GM12878 (cell line): ENCODE results near the gene MYPN. TPM values are rescaled to one million over a fixed set of nuclear protein-coding genes. Genes with fewer than 3 reads are reported as not detected.

Experiments used
- ATAC-seq: fragments of 200-7000 bp; cut with Tn5 transposase; 3 replicates; pipeline ENCODE4 v1.9.1; 2020; ENCODE audit warnings: mild to moderate bottlenecking, moderate library complexity
- BruUV-seq: library from RNA; stranded (reverse); fragments of 400-500 nt; replicated peaks from 2 replicates; lab custom pipeline; 2021; lab: Mats Ljungman, UMichigan
- CTCF ChIA-PET: fragments of 300-600 bp; sonication (Branson Sonifier 250); formaldehyde crosslinking; extraction: SDS; loops from one replicate; lab custom pipeline; 2021; ENCODE audit warnings: inconsistent platforms; lab: Yijun Ruan, JAX
- POLR2A ChIA-PET: fragments of 350-600 bp; formaldehyde crosslinking; extraction: SDS; loops from one replicate; lab custom pipeline; 2021; ENCODE audit warnings: inconsistent platforms; lab: Charles Lee
- RAD21 ChIA-PET: fragments of 300-600 bp; sonication (Branson Sonifier 250); formaldehyde crosslinking; loops from one replicate; lab custom pipeline; 2023; ENCODE audit warnings: antibody characterized with exemption; ENCODE audit not compliant: unreplicated experiment; lab: Charles Lee
- SMC1A ChIA-PET: fragments of 300-600 bp; sonication (Branson Sonifier 250); formaldehyde crosslinking; loops from one replicate; lab custom pipeline; 2023; ENCODE audit not compliant: unreplicated experiment, uncharacterized antibody; lab: Charles Lee
- DNase-seq: peaks from one replicate; pipeline ENCODE4 v3.0.0-alpha.2; 2011; ENCODE audit warnings: low read depth, low spot score
- FAIRE-seq: peaks from 3 replicates; lab custom pipeline; 2011; peaks lifted over from hg19 to GRCh38; lab: Jason Lieb, UNC
- H2AFZ ChIP-seq: 2 replicates; pipeline ENCODE4 v1.6.0; 2011; ENCODE audit warnings: low read depth, low read length, control low read depth; ENCODE audit not compliant: control insufficient read depth
- H3K27ac ChIP-seq: 2 replicates; pipeline ENCODE4 v1.5.1; 2011; ENCODE audit warnings: control low read depth; ENCODE audit not compliant: control insufficient read depth, insufficient read depth
- H3K27me3 ChIP-seq, 2 experiments: replicated peaks in 1 of 2; 2 replicates each; pipeline versions ENCODE4 v1.6.0 to v1.6.1; 2011; ENCODE audit warnings: low read length in 1 of 2; ENCODE audit not compliant: control insufficient read depth in 2 of 2, insufficient read depth in 2 of 2
- H3K36me3 ChIP-seq, 2 experiments: 2 replicates each; pipeline ENCODE4 v1.5.1; 2011; ENCODE audit warnings: low read length in 1 of 2; ENCODE audit not compliant: control insufficient read depth in 2 of 2, insufficient read depth in 2 of 2
- H3K4me1 ChIP-seq: 2 replicates; pipeline ENCODE4 v1.6.1; 2011; ENCODE audit warnings: mild to moderate bottlenecking, low read length, moderate library complexity, mixed read lengths; ENCODE audit not compliant: control insufficient read depth, insufficient read depth
- H3K4me2 ChIP-seq: 2 replicates; pipeline ENCODE4 v1.6.0; 2011; ENCODE audit warnings: control low read depth; ENCODE audit not compliant: control insufficient read depth, insufficient read depth
- H3K4me3 ChIP-seq: fragments of 200-600 bp; sonication (generic); 2 replicates; pipeline ENCODE4 v1.5.1; 2016
- H3K79me2 ChIP-seq: 2 replicates; pipeline ENCODE4 v1.6.0; 2011; ENCODE audit warnings: low read length; ENCODE audit not compliant: control insufficient read depth, insufficient read depth
- H3K9ac ChIP-seq: 2 replicates; pipeline ENCODE4 v1.8.0; 2011; ENCODE audit warnings: low read length, control low read depth, mixed read lengths; ENCODE audit not compliant: control insufficient read depth, insufficient read depth
- H3K9me3 ChIP-seq: replicated peaks from 3 replicates; pipeline ENCODE4 v1.5.1; 2011; ENCODE audit warnings: mild to moderate bottlenecking, low read length; ENCODE audit not compliant: control insufficient read depth, insufficient read depth
- H4K20me1 ChIP-seq: 2 replicates; pipeline ENCODE4 v1.6.0; 2011; ENCODE audit not compliant: control insufficient read depth, insufficient read depth
- CEBPB ChIP-seq, 2 experiments: fragments of 150-350 bp in 1 of 2; IDR thresholded peaks; 2 replicates each; pipeline ENCODE4 v1.6.1; 2012 to 2014; ENCODE audit warnings: low read depth in 2 of 2, low read length in 2 of 2, borderline replicate concordance in 1 of 2, inconsistent platforms in 1 of 2
- CHD2 ChIP-seq: IDR thresholded peaks from 2 replicates; pipeline ENCODE4 v1.6.1; 2011; ENCODE audit warnings: low read depth, low read length, improper control_type of control experiment, borderline replicate concordance
- HCFC1 ChIP-seq: fragments of 150-350 bp; IDR thresholded peaks from 2 replicates; pipeline ENCODE4 v1.6.1; 2014; ENCODE audit warnings: low read length
- IRF5 ChIP-seq: fragments of 450-650 bp; IDR thresholded peaks from 2 replicates; pipeline ENCODE4 v1.6.1; 2017; ENCODE audit warnings: borderline replicate concordance
- MTA3 ChIP-seq: IDR thresholded peaks from 2 replicates; pipeline ENCODE4 v1.6.1; 2012; ENCODE audit warnings: low read length, inconsistent platforms, borderline replicate concordance
- SIX5 ChIP-seq: IDR thresholded peaks from 2 replicates; pipeline ENCODE4 v1.6.1; 2011; ENCODE audit warnings: mild to moderate bottlenecking, low read depth, low read length, moderate library complexity; ENCODE audit not compliant: severe bottlenecking
- SMAD1 ChIP-seq: fragments of 450-650 bp; IDR thresholded peaks from 2 replicates; pipeline ENCODE4 v1.6.1; 2018; ENCODE audit warnings: mild to moderate bottlenecking, low read depth; ENCODE audit not compliant: partially characterized antibody
- TAF1 ChIP-seq: IDR thresholded peaks from 2 replicates; pipeline ENCODE4 v1.6.1; 2011; ENCODE audit warnings: mild to moderate bottlenecking, low read depth, low read length, borderline replicate concordance
- WRNIP1 ChIP-seq: IDR thresholded peaks from 2 replicates; pipeline ENCODE4 v1.6.1; 2011; ENCODE audit warnings: low read depth, low read length, improper control_type of control experiment, borderline replicate concordance
- ZBTB4 ChIP-seq: fragments of 450-650 bp; formaldehyde crosslinking; IDR thresholded peaks from 2 replicates; pipeline ENCODE4 v1.4.0; 2022; ENCODE audit warnings: mild to moderate bottlenecking, moderate library complexity
- ZNF207 ChIP-seq: fragments of 450-650 bp; IDR thresholded peaks from 2 replicates; pipeline ENCODE4 v1.6.1; 2014; ENCODE audit warnings: antibody characterized with exemption, mild to moderate bottlenecking, borderline replicate concordance
- ZNF592 ChIP-seq: fragments of 450-650 bp; IDR thresholded peaks from 2 replicates; pipeline ENCODE4 v1.6.1; 2017; ENCODE audit warnings: mild to moderate bottlenecking, moderate library complexity
- ZNF622 ChIP-seq: fragments of 450-650 bp; IDR thresholded peaks from 2 replicates; pipeline ENCODE4 v1.6.1; 2017; ENCODE audit warnings: mild to moderate bottlenecking, inconsistent platforms
- ZZZ3 ChIP-seq: IDR thresholded peaks from 2 replicates; pipeline ENCODE4 v1.6.1; 2011; ENCODE audit warnings: low read depth; ENCODE audit not compliant: control insufficient read depth, insufficient read length
- WGBS: methylation state at CpG from one replicate; pipeline ENCODE4 v1.1.6; 2016; ENCODE audit warnings: low lambda C conversion rate; ENCODE audit not compliant: insufficient replicate concordance, insufficient coverage; ENCODE audit errors: missing lambda C conversion rate; 5-methylcytosine and 5-hydroxymethylcytosine counted together
- in situ Hi-C: fragments of 300-500 bp; cut with MboI; formaldehyde crosslinking; loops from 9 replicates; pipeline ENCODE4 v1.14.3; 2018; ENCODE audit warnings: mixed read lengths
- intact Hi-C: fragments of 100-400 bp; cut with micrococcal nuclease; formaldehyde crosslinking; loops from one replicate; pipeline ENCODE4 v1.14.2; 2022; ENCODE audit not compliant: unreplicated experiment
- polyA plus RNA-seq, 11 experiments: library from polyadenylated mRNA; depleted of rRNA in 4 of 11; unstranded in 6 of 11; stranded (reverse) in 5 of 11; fragments of >200 nt; fragmentation: Nextera tagmentation in 4 of 11; fragmentation: Illumina TruSeq in 1 of 11; extraction: Ambion mirVana in 4 of 11; extraction: Trizol in 1 of 11; gene quantifications; 1 replicate in 1 of 11; 2 replicates in 10 of 11; pipeline versions ENCODE4 v1.2.1 to v1.2.3, GENCODE V29; 2011 to 2016; ENCODE audit warnings: inconsistent platforms in 2 of 11, missing spikeins in 2 of 11, low read depth in 1 of 11
- total RNA-seq, 4 experiments: library from RNA; depleted of rRNA in 3 of 4; stranded (reverse); fragments of >200 nt in 3 of 4; fragmentation: Illumina TruSeq in 1 of 4; extraction: Trizol in 1 of 4; gene quantifications; 2 replicates each; pipeline versions ENCODE4 v1.2.1 to v1.2.3, GENCODE V29; 2013 to 2021

The MYPN gene
- total and polyA plus RNA-seq, 10 of the 15 experiments (the other 5 are each of a cell fraction or from before 2014, with no cell fraction given): 0.01 to 0.02 TPM; not detected in 8

GRCh38 chr10:68133523-68133922 is 24.2 kb downstream of the MYPN start:
- ChIA-PET SMC1A (interaction anchor here (1.0 kb wide), 1 partner anchor 8 kb away, joined by 3 read pairs; no protein-coding TSS in a partner anchor), RAD21 (no interaction called here), POLR2A (no interaction called here), CTCF (interaction anchor here (1.0 kb wide), 1 partner anchor 22 kb away, joined by 3 read pairs; no protein-coding TSS in a partner anchor)
- H2AFZ ChIP-seq: no peak overlapping the region
- H3K27ac ChIP-seq: no peak overlapping the region
- no TSS peak for BruUV-seq
- H3K4me1 ChIP-seq: no peaks in the 10 kb centered on the region
- no peak overlapping the region for H3K4me2 ChIP-seq
- FAIRE-seq (no peak), ATAC-seq (no peak), DNase-seq (no peak)
- H3K79me2 ChIP-seq: no peaks in the 10 kb centered on the region
- H3K36me3 ChIP-seq: no peaks in the 10 kb centered on the region
- intact Hi-C loops (no loop called here), in situ Hi-C loops (no loop called here)
- H3K9me3 ChIP-seq: no peaks in the 10 kb centered on the region
- H3K27me3 ChIP-seq: no peaks in the 10 kb centered on the region; a peak in 1 of 4 replicates
- no peak overlapping the region for H3K9ac ChIP-seq
- WGBS: 43% methylated on average over 2 of the region's 2 CpGs
- no peaks in the 10 kb centered on the region for H4K20me1 ChIP-seq
- TF ChIP-seq WRNIP1: no peak
- TF ChIP-seq ZNF207: no peak
- TF ChIP-seq HCFC1: no peak
- TF ChIP-seq ZZZ3: no peak
- TF ChIP-seq SIX5: no peak
- no peak for TF ChIP-seq TAF1
- TF ChIP-seq IRF5: no peak
- TF ChIP-seq CHD2: no peak
- TF ChIP-seq ZBTB4: no peak
- TF ChIP-seq ZNF592: no peak
- TF ChIP-seq ZNF622: no peak
- TF ChIP-seq CEBPB (IDR thresholded peaks at IDR 0.05; ENCODE audit: borderline replicate concordance in 1 of 2, low read depth in 2 of 2, low read length in 2 of 2): no peak
- TF ChIP-seq MTA3: no peak
- TF ChIP-seq SMAD1: no peak
- TF ChIP-seq, all 136 proteins: peak for 0
- H3K4me3 ChIP-seq: no peak overlapping the region
